OCI-LY1 (cell line): ENCODE data around the gene METTL25.

Source experiments
- H2AFZ ChIP-seq: fragments of 200-600 bp; sonication (generic), shearing (Covaris generic); 2 replicates; pipeline ENCODE4 v1.6.0; 2014; ENCODE audit warnings: antibody characterized with exemption, mild to moderate bottlenecking, low read length
- H3F3A ChIP-seq: fragments of 200-600 bp; sonication (generic), shearing (Covaris generic); 2 replicates; pipeline ENCODE4 v1.6.0; 2014; ENCODE audit warnings: mild to moderate bottlenecking, antibody characterized with exemption, low read length, moderate library complexity; ENCODE audit not compliant: insufficient read depth
- H3K27ac ChIP-seq: fragments of 200-600 bp; sonication (generic); 2 replicates; pipeline ENCODE4 v1.5.1; 2014; ENCODE audit warnings: low read length, mixed run types, mild to moderate bottlenecking, low read depth; ENCODE audit not compliant: poor library complexity, severe bottlenecking
- H3K27me3 ChIP-seq: fragments of 200-600 bp; sonication (generic); 2 replicates; pipeline ENCODE4 v1.6.0; 2014; ENCODE audit warnings: antibody characterized with exemption, mild to moderate bottlenecking, low read length, moderate library complexity; ENCODE audit not compliant: insufficient read depth
- H3K36me3 ChIP-seq: fragments of 200-600 bp; sonication (generic); 2 replicates; pipeline ENCODE4 v1.6.1; 2014; ENCODE audit warnings: mild to moderate bottlenecking, antibody characterized with exemption, low read length, moderate library complexity, mixed read lengths; ENCODE audit not compliant: insufficient read depth
- H3K4me1 ChIP-seq: fragments of 200-600 bp; sonication (generic); 2 replicates; pipeline ENCODE4 v1.5.1; 2014; ENCODE audit warnings: mild to moderate bottlenecking, low read length, moderate library complexity; ENCODE audit not compliant: insufficient read depth, severe bottlenecking
- H3K4me2 ChIP-seq: fragments of 200-600 bp; sonication (generic), shearing (Covaris generic); 2 replicates; pipeline ENCODE4 v1.6.1; 2014; ENCODE audit warnings: low read length
- H3K4me3 ChIP-seq: fragments of 200-600 bp; sonication (generic); 2 replicates; pipeline ENCODE4 v1.5.1; 2014; ENCODE audit warnings: low read length, low read depth, mild to moderate bottlenecking, mixed read lengths; ENCODE audit not compliant: poor library complexity, severe bottlenecking
- H3K79me2 ChIP-seq: fragments of 200-600 bp; shearing (Covaris generic); 2 replicates; pipeline ENCODE4 v1.6.1; 2016; ENCODE audit warnings: mixed run types, low read length, mixed read lengths; ENCODE audit not compliant: insufficient read depth
- H3K9ac ChIP-seq: fragments of 200-600 bp; sonication (generic), shearing (Covaris generic); 2 replicates; pipeline ENCODE4 v1.6.1; 2014; ENCODE audit warnings: mild to moderate bottlenecking, low read length, mixed read lengths
- H3K9me2 ChIP-seq: fragments of 200-600 bp; sonication (generic), shearing (Covaris generic); 2 replicates; pipeline ENCODE4 v1.6.1; 2014; ENCODE audit warnings: low read depth, mild to moderate bottlenecking, low read length, mixed read lengths
- H3K9me3 ChIP-seq: fragments of 200-600 bp; shearing (Covaris generic); 2 replicates; pipeline ENCODE4 v1.6.1; 2014; ENCODE audit warnings: low read length, mixed read lengths
- H4K20me1 ChIP-seq: fragments of 200-600 bp; sonication (generic), shearing (Covaris generic); 2 replicates; pipeline ENCODE4 v1.6.0; 2016; ENCODE audit warnings: mild to moderate bottlenecking, low read length; ENCODE audit not compliant: insufficient read depth
- EZH2 ChIP-seq: fragments of 200-600 bp; sonication (generic), shearing (Covaris generic); IDR thresholded peaks from 2 replicates; pipeline ENCODE4 v1.8.0; 2017; ENCODE audit warnings: borderline replicate concordance, mixed run types, mild to moderate bottlenecking, antibody characterized with exemption, low read length, moderate library complexity, mixed read lengths
- TF ChIP-seq, protein P1 (sequence below): fragments of 200-600 bp; sonication (generic), shearing (Covaris generic); IDR thresholded peaks from 2 replicates; pipeline ENCODE4 v1.5.1; 2017; ENCODE audit warnings: mild to moderate bottlenecking, antibody characterized with exemption, low read length, moderate library complexity, mixed read lengths

METTL25 gene

DNA sequence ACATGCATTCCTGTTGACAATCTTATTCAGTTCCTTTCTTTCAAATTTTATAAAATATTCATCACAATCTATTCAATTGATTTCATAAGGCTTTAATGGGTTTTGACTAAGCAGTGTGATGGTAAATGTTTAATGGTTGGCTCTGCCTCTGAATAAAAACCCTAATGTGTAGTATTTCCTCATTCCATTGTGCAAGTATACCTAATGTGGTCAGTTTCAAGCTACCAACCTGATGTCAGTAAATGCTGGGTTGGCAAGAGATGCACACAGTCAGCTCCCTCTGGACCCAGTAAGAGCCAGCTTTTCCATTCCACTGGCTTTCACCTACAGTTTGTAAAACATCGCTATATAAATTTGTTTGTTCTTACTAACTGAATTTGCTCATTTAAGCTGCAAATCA lies 53.9 kb downstream of the METTL25 start:
- no peaks in the 10 kb centered on the region for H3K9me2 ChIP-seq
- H3K27ac ChIP-seq, result no peak overlapping the region
- H2AFZ ChIP-seq, result no peak overlapping the region
- H3K4me1 ChIP-seq, result no peaks in the 10 kb centered on the region
- H3K9ac ChIP-seq, result no peak overlapping the region
- no peak overlapping the region for H3K4me3 ChIP-seq
- H3K4me2 ChIP-seq, result no peak overlapping the region
- no peaks in the 10 kb centered on the region for H4K20me1 ChIP-seq
- no peak for TF ChIP-seq EZH2
- TF ChIP-seq, protein P1, sequence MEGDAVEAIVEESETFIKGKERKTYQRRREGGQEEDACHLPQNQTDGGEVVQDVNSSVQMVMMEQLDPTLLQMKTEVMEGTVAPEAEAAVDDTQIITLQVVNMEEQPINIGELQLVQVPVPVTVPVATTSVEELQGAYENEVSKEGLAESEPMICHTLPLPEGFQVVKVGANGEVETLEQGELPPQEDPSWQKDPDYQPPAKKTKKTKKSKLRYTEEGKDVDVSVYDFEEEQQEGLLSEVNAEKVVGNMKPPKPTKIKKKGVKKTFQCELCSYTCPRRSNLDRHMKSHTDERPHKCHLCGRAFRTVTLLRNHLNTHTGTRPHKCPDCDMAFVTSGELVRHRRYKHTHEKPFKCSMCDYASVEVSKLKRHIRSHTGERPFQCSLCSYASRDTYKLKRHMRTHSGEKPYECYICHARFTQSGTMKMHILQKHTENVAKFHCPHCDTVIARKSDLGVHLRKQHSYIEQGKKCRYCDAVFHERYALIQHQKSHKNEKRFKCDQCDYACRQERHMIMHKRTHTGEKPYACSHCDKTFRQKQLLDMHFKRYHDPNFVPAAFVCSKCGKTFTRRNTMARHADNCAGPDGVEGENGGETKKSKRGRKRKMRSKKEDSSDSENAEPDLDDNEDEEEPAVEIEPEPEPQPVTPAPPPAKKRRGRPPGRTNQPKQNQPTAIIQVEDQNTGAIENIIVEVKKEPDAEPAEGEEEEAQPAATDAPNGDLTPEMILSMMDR, result no peak
- no peaks in the 10 kb centered on the region for H3K27me3 ChIP-seq
- H3K36me3 ChIP-seq, result no peaks in the 10 kb centered on the region
- no peaks in the 10 kb centered on the region for H3K9me3 ChIP-seq
- no peaks in the 10 kb centered on the region for H3K79me2 ChIP-seq
- H3F3A ChIP-seq, result no peaks in the 10 kb centered on the region

DNA sequence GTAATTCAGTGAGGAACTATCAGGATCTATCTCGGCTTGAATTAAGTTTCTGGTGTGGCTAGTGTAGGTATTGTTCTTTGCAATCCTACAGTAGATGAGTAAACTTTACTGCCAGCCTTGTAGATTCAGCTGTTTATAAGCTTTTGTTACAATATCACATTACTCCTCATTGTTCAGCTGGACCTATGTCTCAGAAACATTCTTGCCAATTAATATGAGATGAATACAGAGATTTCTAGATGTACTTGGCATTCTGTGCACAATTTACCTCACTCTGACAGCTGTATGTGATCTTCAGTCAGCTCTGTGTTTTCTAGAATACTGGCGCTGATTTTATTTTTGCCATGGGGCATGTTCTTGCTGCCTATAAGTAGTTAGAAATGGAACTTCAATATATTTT lies 55.7 kb downstream of the METTL25 start:
- H3K4me2 ChIP-seq, result no peak overlapping the region
- H3K79me2 ChIP-seq, result no peaks in the 10 kb centered on the region
- H3K9me2 ChIP-seq, result no peaks in the 10 kb centered on the region
- TF ChIP-seq EZH2, result no peak
- TF ChIP-seq, protein P1, result no peak
- no peaks in the 10 kb centered on the region for H3K9me3 ChIP-seq
- no peaks in the 10 kb centered on the region for H3K4me1 ChIP-seq
- no peak overlapping the region for H3K9ac ChIP-seq
- H3K27ac ChIP-seq, result no peak overlapping the region
- H3K36me3 ChIP-seq, result no peaks in the 10 kb centered on the region
- no peaks in the 10 kb centered on the region for H3F3A ChIP-seq
- no peak overlapping the region for H3K4me3 ChIP-seq
- H2AFZ ChIP-seq, result no peak overlapping the region
- H3K27me3 ChIP-seq, result no peaks in the 10 kb centered on the region
- H4K20me1 ChIP-seq, result no peaks in the 10 kb centered on the region

DNA sequence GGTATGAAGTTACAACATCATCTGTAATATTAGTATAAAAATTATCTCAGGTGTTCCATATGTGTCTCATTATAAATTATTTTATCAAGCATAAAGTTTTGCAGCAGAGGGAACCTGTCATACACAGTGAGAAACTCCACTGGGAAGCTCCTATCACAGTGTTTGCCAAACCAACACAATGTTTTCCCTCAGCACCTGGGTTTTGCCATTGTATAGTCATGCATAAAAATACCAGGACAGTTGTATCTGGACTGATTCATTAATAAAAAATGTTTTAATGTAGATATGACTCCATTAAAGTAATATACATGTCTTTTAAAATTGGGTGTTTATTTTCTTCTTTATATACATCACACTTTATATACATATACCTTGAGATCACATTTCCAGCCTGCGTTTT lies 56.6 kb downstream of the METTL25 start:
- Histone ChIP-seq H2AFZ (no peak overlapping the region), H4K20me1 (no peaks in the 10 kb centered on the region), H3K4me1 (no peaks in the 10 kb centered on the region), H3K4me2 (no peak overlapping the region), H3K79me2 (no peaks in the 10 kb centered on the region), H3K27ac (no peak overlapping the region), H3K27me3 (no peaks in the 10 kb centered on the region), H3F3A (no peaks in the 10 kb centered on the region), H3K9ac (no peak overlapping the region), H3K9me3 (no peaks in the 10 kb centered on the region), H3K9me2 (no peaks in the 10 kb centered on the region), H3K4me3 (no peak overlapping the region), H3K36me3 (no peaks in the 10 kb centered on the region)
- TF ChIP-seq, protein P1, result no peak
- no peak for TF ChIP-seq EZH2
